SK-MEL-5 (cell line): Measurements from ENCODE around the gene ERN2. TPM values are rescaled to one million over a fixed set of nuclear protein-coding genes. Genes with fewer than 3 reads are reported as not detected.
"Not testable (repeated sequence)": the region's sequence is repeated elsewhere in the genome, so short reads cannot be mapped to it uniquely, and the experiment has no call there.

Experiments
- DNase-seq: peaks from one replicate; pipeline ENCODE4 v3.0.0-alpha.2; 2016; ENCODE audit warnings: low read depth, low spot score
- in situ Hi-C: cut with HindIII; loops from 2 replicates; pipeline ENCODE4 v1.10.0; 2016; ENCODE audit warnings: low sequenced_read_pairs, high pct_unique_total_duplicates, low pct_unique_long_range_greater_than_20kb
- total RNA-seq: library from RNA; depleted of rRNA; stranded (reverse); fragments of >200 nt; shearing (Covaris generic); gene quantifications from 2 replicates; pipeline ENCODE4 v1.2.3, GENCODE V29; 2014

The ERN2 gene
- total RNA-seq, 1 experiment from 2014 or later = not detected

DNA sequence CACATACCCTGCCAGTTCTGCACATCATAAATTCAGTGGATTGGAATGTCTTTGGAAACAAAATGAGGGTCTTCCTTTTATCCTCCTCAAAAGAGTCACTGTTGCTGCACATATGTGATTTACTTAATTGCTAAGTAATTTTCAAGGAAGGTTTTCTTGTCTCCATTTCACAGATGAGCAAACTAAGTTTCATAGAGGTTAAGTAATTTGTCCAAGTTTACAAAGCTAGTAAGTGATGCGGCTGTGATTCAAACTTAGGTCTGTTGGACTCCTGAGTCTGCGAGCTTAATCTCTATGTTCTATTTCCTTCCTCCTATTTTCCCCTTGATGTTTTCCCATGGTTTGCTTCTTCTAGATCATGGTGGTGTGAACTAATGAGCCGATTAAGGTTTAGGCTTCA is 13.7 kb upstream of the ERN2 start:
- DNase-seq = no peak
- in situ Hi-C loops = no loop called here

DNA sequence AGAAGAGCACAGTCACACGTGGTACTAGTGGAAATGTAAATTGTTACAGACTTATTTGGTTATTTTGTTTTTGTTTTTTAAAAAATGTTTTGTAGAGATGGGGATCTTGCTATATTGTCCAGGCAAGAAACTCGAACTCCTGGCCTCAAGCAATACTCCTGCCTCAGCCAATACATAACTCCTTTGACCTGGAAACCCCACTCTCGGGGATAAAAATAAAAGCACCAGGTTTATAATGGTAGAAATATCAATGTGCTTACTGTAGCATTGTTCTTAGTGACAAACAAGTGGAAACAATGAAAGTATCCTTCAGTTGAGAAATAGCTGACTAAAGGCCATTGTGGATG is 11.7 kb upstream of the ERN2 start:
- in situ Hi-C loops = no loop called here
- no peak for DNase-seq

DNA sequence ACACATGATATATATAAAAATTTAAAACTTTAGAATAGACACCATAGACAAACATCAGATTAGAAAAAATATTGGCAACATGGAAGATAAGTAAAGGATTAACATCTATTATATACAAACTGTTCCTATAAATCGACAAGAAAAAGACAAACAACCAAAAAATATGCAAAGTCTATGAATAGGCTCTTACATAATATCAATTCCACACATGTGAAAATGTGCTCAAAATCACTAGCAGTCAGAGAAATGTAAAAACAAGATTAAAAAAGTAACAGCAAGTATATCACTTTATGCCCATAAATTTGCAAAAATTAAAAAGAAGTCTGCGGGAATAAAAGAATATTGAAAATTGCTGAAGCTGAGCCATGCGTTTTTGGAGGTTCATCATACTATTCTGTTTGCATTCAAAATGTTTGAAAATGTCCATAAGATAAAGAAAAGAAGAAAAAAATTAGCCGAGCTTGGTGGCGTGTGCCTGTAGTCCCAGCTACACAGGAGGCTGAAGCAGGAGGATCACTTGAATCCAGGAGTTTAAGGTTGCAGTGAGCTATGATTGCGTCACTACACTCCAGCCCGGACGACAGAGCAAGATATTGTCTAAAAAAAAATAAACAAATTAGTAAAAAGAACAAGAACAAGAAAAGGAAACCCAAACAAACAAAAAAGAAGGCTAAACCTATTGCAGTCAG is 11.2 kb upstream of the ERN2 start:
- no peak for DNase-seq
- in situ Hi-C loops = no loop called here

DNA sequence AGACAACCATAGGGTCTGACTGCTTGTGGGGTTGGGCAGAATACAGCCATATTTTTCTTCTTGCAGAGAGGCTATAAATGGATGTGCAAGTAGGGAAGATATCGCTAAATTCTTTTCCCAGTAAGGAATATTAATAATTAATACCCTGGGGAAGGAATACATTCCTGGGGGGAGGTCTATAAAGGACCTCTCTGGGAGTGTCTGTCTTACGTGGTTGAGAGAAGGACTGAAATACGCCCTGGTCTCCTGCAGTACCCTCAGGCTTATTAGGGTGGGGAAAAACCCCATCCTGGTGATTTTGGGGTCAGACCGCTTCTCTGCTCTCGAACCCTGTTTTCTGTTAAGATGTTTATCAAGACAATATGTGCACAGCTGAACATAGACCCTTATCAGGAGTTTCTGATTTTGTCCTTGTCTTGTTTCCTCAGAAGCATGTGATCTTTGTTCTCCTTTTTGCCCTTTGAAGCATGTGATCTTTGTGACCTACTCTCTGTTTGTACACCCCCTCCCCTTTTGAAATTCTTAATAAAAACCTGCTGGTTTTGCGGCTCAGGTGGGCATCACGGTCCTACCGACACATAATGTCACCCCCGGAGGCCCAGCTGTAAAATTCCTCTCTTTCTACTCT is 9.7 kb upstream of the ERN2 start:
- in situ Hi-C loops = not testable (repeated sequence)

DNA sequence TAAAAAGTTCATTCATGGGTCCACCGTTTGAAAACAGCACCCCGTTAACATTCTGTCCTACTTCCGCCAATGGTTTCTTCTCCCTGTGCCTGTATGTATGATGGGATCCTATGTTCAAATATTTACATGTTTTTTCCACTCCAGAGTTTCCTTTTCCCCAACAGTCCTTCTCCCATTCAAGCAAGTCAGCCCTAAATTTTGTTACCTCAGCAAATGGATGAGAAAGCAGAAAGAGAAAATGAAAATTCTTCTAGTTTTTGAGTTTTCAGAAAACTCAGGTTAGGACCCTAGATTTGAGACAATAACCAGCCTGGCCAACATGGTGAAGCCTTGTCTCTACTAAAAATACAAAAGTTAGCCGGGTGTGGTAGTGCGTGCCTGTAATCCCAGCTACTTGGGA is 3.5 kb upstream of the ERN2 start:
- in situ Hi-C loops = no loop called here

More for the DNA sequence above, 9.7 kb upstream of the ERN2 start:
- DNase-seq = not testable (repeated sequence)

DNA sequence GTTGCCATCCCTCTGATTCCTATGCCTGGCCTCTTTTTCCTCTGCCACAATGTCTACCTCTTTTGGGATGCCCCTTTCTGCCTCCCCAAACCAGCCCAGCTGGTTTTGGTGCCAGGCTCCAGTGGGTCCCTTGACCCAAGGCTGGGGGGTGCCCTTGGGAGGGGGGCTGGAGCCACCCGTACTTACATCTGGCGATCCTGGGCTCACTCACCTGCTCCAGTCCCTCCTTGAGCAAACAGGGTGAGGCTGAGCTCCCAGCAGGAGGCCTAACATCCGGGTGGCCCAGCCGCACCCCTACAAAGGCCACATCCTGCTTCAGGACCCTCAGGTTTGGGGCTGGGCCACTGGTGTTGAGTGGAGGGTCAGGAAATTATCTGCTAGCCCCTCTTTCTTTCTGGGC is 1.2 kb downstream of the ERN2 start:
- in situ Hi-C loops = no loop called here

More for the DNA sequence above, 3.5 kb upstream of the ERN2 start:
- no peak for DNase-seq

DNA sequence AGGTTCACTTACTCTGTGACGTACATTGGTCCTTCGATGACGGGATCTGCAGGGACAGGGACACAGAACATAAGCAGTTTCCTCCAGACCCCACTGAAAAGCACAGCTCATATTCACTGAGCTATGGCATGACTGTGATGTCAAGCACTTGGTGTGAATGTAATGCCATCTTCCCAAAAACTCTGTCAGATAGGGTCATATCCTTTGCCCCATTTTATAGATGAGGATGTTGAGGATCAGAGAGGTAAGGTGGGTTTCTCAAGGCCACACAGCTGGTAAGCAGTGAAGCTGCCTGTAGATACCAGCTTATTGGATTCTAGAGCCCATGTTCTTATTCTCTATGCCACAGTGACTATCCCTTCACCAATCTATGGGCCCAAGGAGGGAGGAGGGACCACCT is 2.5 kb downstream of the ERN2 start:
- in situ Hi-C loops = no loop called here
- no peak for DNase-seq

More for the DNA sequence above, 1.2 kb downstream of the ERN2 start:
- no peak for DNase-seq

DNA sequence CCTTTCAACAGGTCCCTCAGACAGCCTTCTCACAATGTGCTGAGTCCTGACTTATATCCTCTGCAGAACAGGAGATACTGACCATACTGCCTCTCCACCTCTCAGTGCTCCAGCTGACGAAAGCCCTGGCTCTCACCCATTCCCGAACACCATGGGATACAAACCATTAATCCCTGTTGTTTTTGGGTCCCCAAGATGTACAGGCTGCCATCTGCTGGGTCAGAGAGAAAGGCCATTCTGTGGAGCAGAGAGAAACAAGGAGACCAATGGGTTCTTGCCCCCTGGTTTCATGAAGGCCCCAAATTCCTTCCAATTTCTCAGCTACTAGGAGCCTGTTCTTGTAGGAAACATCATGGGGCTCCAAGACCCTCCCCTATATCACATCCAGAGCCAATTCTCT is 3.0 kb downstream of the ERN2 start:
- DNase-seq = no peak
- in situ Hi-C loops = no loop called here

DNA sequence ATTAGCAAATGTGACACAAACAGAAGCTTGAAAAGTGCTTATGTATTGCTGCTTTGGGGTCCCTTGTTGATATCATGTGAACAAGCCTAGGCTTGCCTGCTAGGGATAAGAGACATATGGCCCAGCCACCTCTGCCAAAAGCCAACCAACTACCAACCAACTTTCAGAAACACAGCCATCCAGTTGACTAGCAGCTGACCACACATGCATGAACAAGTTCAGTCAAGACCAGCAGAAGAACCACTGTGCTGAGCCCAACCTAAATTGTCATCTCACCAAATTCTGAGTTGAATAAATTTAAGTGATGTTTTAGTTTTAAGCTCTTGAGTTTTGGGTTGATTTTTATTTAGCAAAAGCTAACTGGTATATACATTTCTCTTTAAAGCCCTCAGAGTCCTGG is 3.5 kb downstream of the ERN2 start:
- in situ Hi-C loops = no loop called here

DNA sequence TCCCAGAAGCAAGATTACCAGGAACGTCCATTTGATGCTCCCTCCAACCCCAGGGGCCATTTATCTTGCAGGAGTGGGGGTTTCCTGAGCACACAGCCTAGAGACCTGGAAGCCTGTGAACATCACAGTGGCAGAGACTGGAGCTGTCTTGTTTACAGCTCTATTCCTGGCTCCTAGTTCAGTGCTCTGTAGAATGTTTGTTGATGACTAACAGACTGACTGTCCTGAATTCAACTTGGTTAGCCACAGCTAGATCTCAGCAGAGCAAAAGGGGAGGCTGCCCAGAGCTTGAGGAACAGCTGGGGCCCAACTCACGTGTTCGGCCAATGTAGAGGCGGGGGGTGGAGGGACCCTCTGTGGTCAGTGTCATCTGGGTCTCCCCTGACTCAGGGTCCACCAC is 6.6 kb downstream of the ERN2 start:
- in situ Hi-C loops = no loop called here
- no peak for DNase-seq

More for the DNA sequence above, 3.5 kb downstream of the ERN2 start:
- DNase-seq = no peak

DNA sequence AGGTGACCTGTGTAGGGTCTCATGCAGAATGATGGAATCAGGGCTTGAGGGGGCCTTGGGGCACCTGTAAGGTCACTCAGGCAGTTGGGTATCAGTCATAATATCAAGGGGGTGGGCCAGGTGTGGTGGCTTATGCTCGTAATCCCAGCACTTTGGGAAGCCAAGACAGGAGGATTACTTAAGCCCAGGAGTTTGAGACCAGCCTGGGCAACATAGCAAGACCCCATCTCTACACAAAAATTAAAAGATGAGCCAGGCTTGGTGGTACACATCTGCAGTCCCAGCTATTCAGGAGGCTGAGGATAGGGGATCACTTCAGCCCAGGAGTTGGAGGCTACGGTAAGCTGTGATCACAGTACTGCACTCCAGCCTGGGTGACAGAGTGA is 7.5 kb downstream of the ERN2 start:
- in situ Hi-C loops = no loop called here
- DNase-seq = no peak

DNA sequence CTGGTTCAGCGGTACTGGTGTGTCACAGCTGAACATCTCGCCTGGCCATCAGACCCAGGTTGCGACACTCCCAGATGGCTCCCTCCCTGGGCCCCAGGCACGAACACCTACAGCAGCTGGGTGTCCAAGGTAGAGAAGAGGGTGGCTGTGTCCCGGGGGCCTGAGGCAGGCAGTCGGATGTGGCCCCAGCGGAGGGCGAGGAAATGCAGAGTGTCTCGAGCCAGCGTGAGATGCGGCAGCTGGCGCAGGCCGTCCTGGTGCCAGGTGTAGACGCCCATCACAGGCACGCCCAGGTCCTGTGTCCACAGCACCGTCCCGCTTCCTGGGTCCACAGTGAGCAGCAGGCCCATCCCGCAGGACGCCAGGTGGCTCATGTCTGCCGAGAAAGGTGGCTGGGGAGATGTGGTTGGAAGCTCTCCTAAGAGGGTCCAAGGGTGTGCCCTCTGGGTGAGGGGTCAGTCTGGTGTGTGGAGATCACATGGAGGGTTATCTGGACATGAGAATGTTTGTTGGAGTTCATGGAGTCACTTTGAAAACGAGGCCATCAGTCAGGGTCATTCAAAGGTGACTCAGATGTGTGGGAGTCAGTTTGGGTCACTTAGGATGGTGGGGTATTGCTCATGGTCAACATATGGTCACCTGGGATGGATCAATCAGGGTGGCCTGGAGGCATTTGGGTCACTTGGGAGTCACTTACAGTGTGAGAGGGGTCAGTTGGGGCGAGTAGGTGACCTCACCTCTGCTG is 8.1 kb downstream of the ERN2 start:
- in situ Hi-C loops = no loop called here
- DNase-seq = no peak

DNA sequence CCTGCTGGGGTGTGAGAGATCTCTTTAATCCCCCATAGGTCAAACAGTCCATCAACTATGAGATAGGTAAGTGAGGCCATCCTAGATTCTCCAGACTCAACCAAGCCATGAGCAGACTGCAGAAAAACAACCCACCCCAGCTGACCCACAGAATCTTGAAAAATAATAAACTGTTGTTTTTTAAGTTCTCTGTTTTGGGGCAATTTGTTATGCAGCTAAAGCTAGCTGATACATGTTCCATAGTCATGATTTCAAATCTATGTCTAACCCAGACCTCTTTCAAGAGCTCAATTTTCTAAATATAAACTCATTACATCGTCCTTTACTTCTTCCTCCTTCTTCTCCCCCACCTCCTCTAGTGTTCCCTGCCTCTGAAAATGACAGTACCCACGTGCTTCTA is 10.1 kb downstream of the ERN2 start:
- DNase-seq = no peak
- in situ Hi-C loops = no loop called here

DNA sequence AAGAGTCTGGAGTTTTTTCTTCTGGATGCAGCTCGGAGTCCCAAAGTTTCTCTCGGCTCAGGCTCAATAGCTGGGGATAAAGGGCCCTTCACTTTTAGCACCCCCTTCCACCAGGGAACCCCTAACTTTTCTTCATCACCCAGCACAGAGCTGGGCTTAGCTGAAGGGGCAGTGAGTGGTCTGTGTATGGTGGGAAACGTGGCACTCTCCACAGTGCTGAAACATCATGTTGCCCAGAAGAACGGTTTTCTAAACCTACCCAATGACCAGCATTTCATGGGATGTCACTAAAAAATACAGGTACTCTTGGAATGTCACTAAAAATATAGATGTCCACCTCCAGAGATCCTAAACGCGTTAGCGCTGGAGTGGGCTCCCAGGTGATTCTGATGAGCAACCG is 12.0 kb downstream of the ERN2 start:
- in situ Hi-C loops = no loop called here
- no peak for DNase-seq

DNA sequence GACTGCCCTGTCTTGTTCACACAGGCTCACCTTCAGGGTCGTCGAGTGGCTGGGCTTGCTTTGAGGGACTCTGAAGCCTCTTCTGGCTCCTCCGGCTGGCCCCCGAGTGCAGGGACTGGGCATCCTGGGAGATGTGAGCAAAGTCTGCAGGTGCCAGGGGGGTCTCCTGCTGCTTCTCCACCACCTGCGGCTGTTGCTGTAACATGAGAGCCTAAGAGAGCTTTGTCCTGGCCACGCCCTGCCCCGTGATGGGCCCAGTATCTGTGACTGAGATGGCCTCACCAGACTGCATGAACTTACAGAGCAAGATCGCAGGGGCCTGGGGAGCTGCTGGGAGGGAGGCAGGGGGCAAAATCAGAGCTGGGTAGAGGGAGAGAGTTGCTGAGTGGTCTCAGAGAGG is 12.5 kb downstream of the ERN2 start:
- no peak for DNase-seq
- in situ Hi-C loops = no loop called here

DNA sequence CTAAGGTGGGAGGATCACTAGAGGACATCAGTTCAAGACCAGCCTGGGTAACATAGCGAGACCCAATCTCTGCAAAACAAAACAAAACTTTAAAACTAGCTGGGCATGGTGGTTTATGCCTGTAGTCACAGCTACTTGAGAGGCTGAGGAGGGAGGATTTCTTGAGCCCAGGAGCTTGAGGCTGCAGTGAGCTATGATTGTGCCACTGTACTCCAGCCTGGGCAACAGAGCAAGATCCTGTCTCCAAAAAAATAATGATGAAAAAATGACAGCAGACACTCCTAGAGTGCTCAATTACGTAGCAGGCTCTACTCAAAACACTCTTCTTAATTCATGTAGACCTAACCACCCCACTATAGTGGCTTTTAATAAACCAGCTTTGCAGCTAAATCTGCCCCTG is 12.9 kb downstream of the ERN2 start:
- in situ Hi-C loops = no loop called here
- no peak for DNase-seq

DNA sequence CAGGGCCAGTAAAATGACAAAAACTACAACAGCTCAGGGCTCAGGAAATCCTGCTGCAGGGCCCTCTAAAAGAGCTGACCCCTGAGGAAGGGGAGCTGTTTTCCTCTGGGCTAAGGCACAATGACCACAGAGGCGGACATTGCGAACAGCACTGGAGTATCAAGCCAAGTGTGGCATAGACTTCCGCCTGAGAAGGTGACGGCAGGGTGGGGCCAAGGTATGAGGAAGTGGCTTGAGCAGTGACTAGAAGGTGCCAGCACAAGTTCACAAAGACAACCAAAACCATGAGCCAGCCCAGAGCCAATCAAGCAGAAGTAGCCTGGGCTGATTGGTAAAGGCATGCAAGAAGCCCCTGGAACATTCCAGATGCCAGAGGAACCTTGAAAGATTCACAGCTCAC is 13.9 kb downstream of the ERN2 start:
- in situ Hi-C loops = no loop called here
- no peak for DNase-seq

DNA sequence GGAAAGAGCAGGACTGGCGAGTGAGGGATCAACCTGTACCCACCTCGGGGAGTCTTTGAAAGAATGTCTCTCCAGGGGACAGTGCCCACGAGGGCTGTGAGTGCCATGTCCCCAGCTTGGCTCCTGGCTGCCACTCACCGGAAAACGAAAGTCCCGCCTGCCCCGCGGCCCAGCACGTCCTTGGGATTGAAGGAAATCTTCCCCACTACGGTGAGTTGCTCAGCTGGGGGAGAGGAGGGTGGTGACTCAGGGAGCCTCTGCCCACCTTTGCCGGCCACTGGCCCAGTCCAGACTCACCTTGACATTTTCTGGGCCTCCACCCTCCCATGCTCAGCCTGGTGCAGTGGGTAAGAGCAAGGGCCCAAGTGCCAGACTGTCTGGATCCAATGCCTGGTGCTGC is 17.3 kb downstream of the ERN2 start:
- in situ Hi-C loops = no loop called here
- no peak for DNase-seq
